GM21717 (cell line): Measurements from ENCODE around the gene FIP1L1.
A peak's percentile ranks its signal among the peaks of the same experiment; 100 is the strongest.
"Not testable (repeated sequence)": the region's sequence is repeated elsewhere in the genome, so short reads cannot be mapped to it uniquely, and the experiment has no call there.

Source experiments
- ATAC-seq: cut with Tn5 transposase; IDR thresholded peaks from one replicate; pipeline ENCODE4 v1.9.1; 2021; ENCODE audit warnings: mild to moderate bottlenecking, moderate library complexity; ENCODE audit not compliant: unreplicated experiment

FIP1L1 gene

DNA sequence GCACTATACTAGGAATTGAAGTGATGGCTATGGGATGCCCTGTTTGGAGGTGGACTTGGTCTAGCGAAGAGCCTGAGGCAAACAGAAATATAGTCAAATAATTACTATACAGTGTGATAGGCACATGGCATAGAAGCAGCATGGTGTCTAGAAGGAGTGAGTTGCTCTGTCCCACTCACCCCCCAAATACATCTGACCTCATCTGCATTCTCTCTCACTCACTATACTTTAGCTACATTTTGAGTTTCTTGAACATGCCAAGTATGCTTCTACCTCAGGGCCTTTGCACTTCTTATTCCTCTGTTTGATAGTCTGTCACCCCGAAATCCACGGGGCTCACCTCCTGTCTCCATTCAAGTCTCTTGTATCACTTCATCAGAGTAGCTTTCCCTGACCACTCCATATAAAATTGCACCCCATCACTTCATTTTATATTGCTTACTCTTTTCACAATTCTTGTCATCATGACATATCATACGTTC, 2.6 kb upstream of the FIP1L1 start:
- no peak for ATAC-seq

DNA sequence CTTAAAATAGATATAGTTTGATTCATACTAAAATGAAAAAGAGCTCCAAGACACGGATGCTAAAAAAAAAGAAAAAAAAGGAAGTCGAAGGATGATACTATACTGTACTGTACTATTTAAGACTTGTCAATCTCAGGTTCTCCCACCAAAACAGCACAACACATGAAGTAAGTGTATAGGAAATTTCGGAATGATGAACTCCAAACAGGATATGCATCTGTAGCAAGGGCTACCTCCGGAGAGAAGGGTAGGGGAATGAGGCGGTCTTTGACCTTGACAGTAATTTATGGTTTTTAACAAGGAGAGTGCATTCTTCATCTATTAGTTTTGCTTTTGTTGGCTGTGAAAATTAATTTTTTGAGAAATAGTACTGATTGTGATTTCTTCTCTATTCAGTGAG, 541 bp upstream of the FIP1L1 start:
- no peak for ATAC-seq

DNA sequence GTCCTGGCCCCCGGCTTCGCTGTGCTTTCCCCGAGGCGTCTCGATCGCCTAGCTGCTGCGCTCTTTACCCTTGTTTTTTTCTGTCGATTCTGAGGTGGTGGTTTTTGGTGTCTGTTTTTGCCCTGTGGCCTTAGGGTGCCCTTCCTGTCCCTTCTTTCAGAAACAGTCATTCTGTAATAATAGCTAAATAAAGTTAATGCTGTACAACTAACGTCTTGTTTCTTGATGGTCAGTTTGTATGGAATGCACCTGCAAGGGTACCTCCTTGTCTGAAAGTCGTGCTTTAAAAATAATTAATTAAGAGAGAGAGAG, 686 bp downstream of the FIP1L1 start:
- no peak for ATAC-seq

DNA sequence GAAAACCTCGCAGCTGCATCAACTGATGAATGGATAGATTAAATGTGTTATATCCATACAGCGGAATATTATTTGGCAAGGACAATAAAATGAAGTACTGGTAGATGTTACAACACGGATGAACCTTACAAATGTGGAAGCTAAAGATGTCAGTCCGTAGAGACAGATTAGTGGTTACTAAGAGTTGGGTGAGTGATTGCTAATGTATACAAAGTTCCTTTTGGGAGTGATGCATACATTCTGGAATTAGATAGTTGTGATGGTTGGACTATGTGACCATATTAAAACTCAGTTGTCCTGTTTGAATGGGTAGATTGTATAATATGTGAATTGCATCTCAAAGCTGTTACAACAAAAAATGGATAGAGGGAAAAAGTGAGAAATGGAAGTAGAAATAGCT, 2.8 kb downstream of the FIP1L1 start:
- no peak for ATAC-seq

DNA sequence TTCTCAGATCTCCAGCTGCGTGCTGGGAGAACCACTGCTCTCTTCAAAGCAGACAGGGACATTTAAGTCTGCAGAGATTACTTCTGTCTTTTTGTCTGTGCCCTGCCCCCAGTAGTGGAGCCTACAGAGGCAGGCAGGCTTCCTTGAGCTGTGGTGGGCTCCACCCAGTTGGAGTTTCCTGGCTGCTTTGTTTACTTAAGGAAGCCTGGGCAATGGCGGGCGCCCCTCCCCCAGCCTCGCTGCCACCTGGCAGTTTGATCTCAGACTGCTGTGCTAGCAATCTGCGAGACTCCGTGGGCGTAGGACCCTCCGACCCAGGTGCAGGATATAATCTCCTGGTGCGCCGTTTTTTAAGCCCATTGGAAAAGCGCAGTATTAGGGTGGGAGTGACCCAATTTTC, 32.0 kb downstream of the FIP1L1 start:
- not testable (repeated sequence) for ATAC-seq

DNA sequence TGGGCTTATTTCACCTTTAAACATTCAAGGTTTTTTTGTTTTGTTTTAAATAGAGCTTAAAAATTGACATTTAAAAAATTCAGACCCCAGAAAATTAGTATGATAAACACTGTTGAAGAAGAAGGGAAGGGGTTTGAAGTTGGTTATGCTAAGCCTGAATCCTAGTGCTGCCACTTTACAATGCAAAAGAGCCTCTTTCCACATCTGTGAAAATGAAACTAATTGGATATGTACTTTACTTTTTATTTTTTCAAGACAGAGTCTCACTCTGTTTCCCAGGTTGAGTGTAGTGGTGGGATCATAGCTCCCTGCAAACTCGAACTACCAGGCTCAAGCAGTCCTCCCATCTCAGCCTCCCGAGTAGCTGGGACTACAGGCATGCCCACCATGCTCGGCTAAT, 41.8 kb downstream of the FIP1L1 start:
- no peak for ATAC-seq

DNA sequence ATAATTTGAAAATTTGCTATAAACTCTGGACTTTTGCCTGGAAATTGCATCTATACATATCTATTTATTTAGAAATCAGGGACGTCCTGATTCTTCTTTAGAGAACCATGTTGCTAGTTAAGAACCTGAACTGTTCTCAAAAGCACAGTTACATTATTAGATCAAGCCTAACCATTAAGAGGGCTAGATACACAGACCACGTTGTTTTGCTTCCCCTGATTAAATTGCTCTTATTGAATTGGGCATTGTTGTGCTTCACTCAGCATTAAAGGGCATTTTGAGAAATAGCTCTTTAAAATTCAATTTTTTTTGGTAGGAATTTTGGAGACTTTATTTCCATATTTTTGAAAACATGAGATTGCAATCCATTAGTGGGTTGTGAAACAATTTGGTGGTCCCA, 44.4 kb downstream of the FIP1L1 start:
- ATAC-seq = no peak

DNA sequence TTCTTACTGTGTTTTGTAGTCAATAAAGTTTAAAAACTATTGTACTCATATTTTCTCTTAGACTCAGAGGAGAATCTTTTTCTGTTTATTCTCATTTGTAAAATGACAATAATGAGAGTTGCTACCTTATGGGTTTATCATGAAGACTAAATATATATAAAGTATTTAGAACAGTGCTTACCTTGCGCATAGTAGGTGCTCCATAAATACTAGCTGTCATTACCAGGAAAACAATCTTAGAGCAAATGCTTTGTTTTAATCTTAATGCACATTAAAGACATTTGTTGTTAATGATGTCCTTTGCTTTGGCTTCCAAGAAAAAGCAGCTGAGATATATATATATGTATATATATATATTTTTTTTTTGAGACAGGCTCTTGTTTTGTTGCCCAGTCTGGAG, 44.9 kb downstream of the FIP1L1 start:
- ATAC-seq = no peak

DNA sequence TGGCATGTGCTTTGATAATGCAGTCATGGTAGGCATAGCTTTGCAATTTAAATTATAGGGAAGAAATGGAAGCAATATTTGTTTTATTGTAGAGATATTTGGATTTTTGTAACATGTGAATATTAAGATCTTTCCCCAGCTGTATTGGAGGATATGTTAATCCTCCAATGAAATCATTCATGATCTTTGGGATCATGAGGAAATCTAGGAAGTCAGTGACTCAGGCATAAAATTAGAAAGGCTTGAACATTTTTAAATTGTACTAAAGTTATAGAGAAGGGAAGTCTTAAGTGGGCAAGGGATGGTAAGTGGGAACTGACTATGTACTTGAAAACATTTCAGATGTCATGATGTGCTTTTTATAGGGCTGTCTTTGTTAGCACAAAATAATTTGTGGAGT, 46.8 kb downstream of the FIP1L1 start:
- ATAC-seq = no peak

DNA sequence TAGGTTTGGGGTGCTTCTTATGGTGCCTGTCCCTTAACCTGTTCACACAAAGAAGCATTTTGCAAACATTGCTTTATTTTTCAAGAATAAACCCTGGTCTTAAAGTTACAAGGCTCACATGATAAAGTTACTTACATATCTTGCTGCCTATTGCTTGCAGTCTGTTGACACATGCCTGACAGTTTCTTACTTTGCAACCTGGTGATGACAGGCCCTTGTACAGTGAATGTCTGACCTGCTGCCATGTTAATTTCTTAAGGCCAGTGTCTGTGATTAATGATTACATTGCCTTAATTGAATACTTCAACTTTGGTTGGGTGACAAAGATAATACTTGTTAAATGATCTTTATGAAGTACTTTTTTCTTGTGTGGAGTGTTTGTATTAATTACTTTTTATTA, 49.9 kb downstream of the FIP1L1 start:
- no peak for ATAC-seq

DNA sequence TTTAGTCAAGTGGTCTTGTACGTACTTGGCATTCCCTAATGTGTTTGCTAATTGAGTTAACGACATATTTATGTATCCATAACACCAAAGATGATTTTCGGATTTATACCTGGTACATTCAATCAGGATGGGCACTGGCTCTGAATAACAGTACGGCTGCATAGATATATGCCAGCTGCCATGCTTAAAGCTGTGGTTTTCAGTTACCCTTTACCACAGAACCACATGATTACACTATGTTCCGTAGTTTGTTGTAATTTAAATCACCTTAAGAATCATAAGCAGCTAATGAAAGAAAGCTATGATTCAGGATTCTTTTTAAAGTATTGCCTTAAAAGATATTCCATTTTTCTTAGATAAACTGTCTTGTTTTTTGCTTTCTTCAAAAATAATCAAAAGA, 53.6 kb downstream of the FIP1L1 start:
- ATAC-seq = no peak

DNA sequence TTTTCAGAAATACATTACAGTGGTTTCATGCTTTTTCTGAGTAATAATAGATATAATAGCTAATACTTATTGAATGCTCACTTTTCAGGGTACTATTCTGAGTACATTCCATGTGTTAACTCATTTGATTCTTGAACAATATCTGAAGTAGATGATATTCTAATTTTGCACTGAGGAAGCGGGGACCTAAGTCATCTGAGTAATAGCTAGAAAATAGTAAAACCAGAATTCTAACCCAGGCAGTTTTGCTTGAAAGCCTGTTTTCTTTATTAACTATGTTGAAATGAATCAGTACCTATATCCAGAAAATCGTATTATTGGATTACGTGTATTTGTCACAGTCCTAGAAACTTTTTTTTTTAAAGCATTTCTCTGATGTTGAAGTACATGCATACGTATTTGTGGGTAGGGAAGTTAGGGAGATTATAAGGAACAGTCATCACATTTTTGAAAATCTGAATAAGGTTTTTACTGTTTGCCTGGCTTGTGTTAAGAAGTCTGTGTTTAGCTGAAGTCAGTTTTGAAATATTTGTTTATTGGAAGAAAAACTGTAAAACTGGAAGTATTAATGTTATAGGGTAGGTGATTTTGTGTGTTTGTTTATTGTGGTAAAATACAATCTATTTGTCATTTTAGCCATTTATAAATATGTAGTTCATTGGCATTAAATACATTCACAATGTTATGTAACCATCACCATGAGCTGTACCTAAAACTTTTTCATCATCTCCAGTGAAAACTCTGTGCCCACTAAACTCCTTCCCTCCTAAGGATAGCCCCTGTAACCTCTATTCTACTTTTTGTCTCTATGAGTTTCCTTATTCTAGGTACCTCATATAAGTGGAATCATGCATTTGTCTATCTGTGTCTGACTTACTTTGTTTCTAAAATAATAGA, 55.3 kb downstream of the FIP1L1 start:
- peak; percentile 66 for ATAC-seq

DNA sequence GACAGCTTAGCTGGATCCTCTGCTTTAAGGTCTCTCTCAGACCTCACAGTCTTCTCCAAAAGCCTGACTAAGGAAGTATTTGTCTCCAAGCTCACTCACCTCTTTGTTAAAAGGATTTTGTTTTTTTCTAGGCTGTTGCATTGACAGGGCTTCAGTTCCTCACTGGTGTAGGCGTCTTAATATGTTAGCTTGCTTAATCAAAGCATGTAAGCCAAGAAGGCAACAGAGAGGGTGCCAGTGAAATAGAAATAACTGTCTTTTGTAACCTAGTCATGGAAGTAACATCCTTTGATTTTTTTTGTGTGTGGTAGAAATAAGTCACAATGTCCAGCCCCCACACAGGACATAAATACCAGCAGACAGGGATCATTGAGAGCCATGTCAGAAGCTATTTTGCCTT, 58.8 kb downstream of the FIP1L1 start:
- no peak for ATAC-seq

DNA sequence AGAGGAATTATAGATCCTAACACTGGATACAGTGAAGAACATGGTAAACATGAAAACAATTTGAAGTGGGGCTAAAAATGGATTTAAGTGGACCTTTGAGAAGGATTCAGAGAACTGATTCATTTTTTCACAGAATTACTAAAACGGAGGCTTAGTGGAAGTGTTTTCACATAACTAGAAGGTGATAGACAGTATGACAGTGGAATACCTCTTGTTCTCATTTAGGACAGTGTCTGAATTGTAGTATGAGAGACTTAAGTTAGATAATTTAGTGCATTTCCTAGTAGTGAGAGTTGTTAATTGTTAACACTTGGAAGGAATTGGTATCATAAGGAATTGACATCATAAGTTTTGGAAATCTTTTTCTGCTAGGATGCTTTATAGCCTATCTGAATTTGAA, 64.1 kb downstream of the FIP1L1 start:
- no peak for ATAC-seq

DNA sequence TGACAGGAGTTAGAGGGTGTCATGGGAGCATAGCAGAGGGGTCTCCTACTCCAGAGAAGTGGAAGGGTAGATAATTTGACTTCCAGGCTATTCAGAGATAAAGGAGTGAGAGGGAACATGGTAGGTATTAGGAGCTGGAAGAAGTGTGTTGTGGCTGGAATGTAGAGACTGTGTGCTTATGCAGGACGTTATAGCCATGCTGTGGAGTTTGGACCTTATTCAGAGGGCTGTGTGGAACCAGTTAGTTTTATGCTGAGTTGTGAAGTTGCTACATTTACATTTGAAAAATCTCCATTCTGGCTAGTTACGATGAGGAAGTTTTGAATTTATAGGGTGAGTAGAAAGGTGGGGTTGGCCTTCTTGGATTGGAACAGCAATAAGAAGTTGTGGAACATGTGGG, 67.5 kb downstream of the FIP1L1 start:
- no peak for ATAC-seq

DNA sequence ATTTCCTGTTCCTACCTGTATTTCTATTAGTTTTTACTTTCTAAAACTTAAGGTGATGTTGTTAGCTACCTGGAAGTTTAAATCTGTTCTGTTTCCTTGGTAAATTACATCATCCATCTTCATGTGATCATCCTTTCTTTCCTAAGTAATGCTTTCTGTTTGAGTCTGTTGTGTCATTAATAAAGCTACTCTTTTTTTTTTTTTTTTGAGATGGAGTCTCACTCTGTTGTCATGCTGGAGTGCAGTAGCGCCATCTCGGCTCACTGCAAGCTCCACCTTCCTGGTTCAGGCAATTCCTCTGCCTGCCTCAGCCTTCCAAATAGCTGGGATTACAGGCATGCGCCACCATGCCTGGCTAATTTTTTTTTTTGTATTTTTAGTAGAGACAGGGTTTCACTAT, 73.3 kb downstream of the FIP1L1 start:
- ATAC-seq = no peak

DNA sequence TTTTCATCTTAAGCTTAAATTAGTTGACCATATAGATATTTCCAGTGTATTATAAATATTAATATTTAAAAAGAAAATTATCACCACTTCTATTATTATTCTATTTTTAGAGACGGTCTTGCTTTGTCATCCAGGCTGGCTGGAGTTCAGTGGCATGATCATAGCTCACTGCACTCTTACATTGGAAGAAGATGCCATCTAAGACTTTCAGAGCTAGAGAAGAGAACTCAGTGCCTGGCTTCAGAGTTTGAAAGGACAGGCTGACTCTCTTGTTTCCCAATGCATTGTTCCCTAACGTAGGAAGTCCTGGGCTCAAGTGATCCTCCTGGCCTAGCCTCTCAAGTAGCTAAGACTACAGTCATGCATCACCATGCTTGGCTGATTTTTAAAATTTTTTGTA, 75.9 kb downstream of the FIP1L1 start:
- ATAC-seq = no peak

DNA sequence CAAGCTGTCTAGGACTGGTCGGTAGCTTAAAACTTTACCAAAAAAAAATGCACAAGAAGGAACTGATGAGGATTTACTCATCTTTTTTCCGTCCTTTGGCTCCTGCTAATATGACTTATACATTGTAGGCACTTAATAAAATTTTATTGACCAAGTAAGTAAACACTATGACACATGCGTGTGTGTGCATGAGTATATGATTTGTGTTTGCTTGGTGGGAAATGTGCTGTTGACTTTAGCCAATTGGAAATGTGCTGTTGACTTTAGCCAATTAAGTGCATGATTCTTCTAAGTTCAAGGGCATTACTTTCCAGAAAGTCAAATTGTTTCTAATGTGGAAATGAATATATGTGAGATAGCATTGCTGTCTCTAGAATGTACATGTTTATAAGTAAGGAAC, 78.3 kb downstream of the FIP1L1 start:
- ATAC-seq = no peak

DNA sequence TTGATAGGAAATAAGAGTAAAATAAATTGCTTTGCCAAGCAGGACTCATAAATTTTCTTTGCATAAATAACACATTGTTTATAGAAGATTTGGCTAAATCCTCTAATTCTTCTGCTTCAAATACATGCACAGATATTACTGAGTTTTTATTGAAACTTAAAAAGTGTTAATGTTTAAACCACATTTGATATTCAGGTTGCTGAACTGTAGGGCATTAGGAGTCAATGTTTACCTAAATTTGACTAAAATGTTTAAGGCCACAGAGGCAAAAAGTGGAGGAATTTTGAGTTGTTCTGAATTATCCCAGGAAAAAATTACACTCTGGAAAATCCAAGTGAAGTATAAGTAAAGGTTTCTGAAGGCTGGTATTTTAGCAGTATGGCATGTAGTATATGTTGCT, 78.7 kb downstream of the FIP1L1 start:
- no peak for ATAC-seq

DNA sequence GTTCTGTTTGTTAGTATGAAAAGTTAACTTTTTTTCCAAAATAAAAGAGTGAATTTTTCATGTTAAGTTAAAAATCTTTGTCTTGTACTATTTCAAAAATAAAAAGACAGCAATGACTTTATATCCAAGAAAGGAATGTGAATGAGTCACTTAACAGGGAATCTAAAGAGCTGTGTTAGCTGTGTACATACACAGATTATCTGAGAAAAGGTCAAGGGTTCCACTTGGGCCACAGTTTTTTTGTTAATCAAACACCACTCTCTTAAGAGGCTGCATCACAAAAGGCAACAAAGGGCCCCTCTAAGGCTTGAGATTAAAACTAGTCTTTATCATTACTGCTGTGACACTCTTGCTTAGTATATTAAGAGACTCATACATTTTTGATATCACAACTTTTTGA, 82.1 kb downstream of the FIP1L1 start:
- ATAC-seq = no peak

DNA sequence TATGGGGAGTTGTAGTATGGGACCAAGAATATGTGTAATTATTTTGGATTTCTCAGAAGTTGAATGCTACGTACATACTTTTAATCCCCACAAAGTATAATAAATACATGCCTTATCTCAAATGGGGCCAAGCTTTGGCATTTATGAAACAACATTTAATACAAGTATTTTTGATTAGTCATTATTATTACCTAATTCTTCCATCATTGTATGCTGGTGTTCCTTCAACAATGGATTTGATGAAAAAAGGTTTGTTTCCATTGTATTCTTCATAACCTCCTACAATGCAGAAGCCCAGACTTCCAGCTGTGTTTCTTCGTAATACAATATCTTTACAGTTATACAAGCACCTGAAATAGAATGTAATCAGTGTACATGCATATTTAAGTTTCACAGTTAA, 83.8 kb downstream of the FIP1L1 start:
- no peak for ATAC-seq

DNA sequence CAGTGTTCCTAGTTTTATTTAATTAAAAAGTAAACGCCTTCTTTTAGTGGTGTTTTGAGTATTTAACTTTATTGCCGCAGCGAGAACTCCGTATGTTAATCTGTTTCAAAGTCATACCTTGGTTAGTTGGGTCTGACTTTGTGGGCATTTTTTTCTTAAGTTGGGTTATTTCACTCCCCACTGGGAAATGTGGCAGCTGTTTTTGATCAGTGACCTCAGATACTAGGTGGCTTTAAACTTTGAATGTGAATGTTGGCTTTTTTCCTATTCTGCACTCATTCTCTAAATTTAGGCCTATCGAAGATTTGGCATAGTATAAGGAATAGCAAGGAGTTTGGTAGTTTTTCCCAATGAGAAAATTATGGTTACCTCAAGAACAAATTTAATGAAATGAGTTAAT, 85.9 kb downstream of the FIP1L1 start:
- no peak for ATAC-seq

DNA sequence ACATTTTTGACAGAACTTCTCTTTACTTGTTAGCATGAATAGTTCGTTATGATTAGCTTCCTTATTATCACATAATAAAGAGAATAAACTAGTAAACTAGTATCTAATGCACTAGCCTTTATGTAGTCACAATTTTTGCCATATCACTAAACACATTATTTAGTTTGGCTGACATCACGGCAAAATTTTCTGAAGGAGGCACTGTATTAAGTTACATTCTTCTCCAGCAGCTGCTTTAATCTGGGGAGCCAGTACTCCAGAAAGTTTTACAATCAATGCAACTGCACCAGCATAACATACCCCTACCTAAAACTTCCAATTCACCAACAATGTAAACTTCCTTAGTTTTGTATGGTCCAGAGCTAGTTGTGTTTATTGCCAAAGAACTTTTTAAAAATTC, 87.8 kb downstream of the FIP1L1 start:
- no peak for ATAC-seq
